ENCODE results near the gene PIP4K2C. TPM values are rescaled to one million over a fixed set of nuclear protein-coding genes. Genes with fewer than 3 reads are reported as not detected.

The PIP4K2C gene
- total RNA-seq, 2 donors from 2014 or later: 25.9 to 35.7 TPM

- Mint-ChIP-seq H3K27me3 (no peaks in the 10 kb centered on the region), H3K36me3 (peaks cover 13% of the 10 kb centered on the region), H3K9me3 (no peaks in the 10 kb centered on the region), H3K4me1 (ENCODE audit: low read depth in 2 of 2) (peaks cover 23 to 35% of the 10 kb centered on the region in 2 donors), H3K27ac (peak within 1 kb of the TSS; percentile 72 to 88), H3K4me3 (peak within 1 kb of the TSS; percentile 75)
- no peak for DNase-seq (ENCODE audit: low spot score)
- peak; percentile 62 to 71 for ATAC-seq
Observed at GRCh38 chr12:57604454-57604991, 13.5 kb downstream of the PIP4K2C start, which contains the start of gene DTX3. TSS of gene DTX3 (plus strand) at chr12:57604824. CDS start at chr12:57606518, 1,694 bp downstream.

- H3K27ac Mint-ChIP-seq: peak overlapping the region; percentile 72 to 88
- H3K4me3 Mint-ChIP-seq: peak overlapping the region; percentile 75
- H3K27me3 Mint-ChIP-seq: no peaks in the 10 kb centered on the region
- ATAC-seq (peak; percentile 26 to 31), DNase-seq (ENCODE audit: low spot score) (no peak)
- peaks cover 9% of the 10 kb centered on the region for H3K36me3 Mint-ChIP-seq
- H3K4me1 Mint-ChIP-seq (ENCODE audit: low read depth in 2 of 2): peaks cover 23 to 35% of the 10 kb centered on the region in 2 donors
- H3K9me3 Mint-ChIP-seq: no peaks in the 10 kb centered on the region
Observed at GRCh38 chr12:57604992-57605810, 14.2 kb downstream of the PIP4K2C start.

GRCh38 chr12:57605811-57606311 lies 14.9 kb downstream of the PIP4K2C start:
- H3K4me1 Mint-ChIP-seq (ENCODE audit: low read depth in 2 of 2): peaks cover 23 to 38% of the 10 kb centered on the region in 2 donors
- H3K9me3 Mint-ChIP-seq: no peaks in the 10 kb centered on the region
- no peaks in the 10 kb centered on the region for H3K27me3 Mint-ChIP-seq
- DNase-seq (ENCODE audit: low spot score): no peak
- peak overlapping the region; percentile 72 to 88 for H3K27ac Mint-ChIP-seq
- ATAC-seq: no peak
- H3K36me3 Mint-ChIP-seq: peaks cover 6% of the 10 kb centered on the region
- peak overlapping the region; percentile 75 for H3K4me3 Mint-ChIP-seq

- ATAC-seq (no peak), DNase-seq (ENCODE audit: low spot score) (no peak)
- H3K4me3 Mint-ChIP-seq: peak overlapping the region; percentile 75
- H3K27ac Mint-ChIP-seq: no peak overlapping the region
- H3K27me3 Mint-ChIP-seq: no peaks in the 10 kb centered on the region
- no peaks in the 10 kb centered on the region for H3K9me3 Mint-ChIP-seq
- H3K4me1 Mint-ChIP-seq (ENCODE audit: low read depth in 2 of 2): peaks cover 23 to 38% of the 10 kb centered on the region in 2 donors
- H3K36me3 Mint-ChIP-seq: peaks cover 6% of the 10 kb centered on the region
Observed at GRCh38 chr12:57606399-57606798, 15.4 kb downstream of the PIP4K2C start.

- peaks cover 23 to 34% of the 10 kb centered on the region in 2 donors for H3K4me1 Mint-ChIP-seq (ENCODE audit: low read depth in 2 of 2)
Observed at GRCh38 chr12:57606821-57607220, 15.8 kb downstream of the PIP4K2C start.

GRCh38 chr12:57607958-57608663 lies 17.1 kb downstream of the PIP4K2C start:
- DNase-seq (ENCODE audit: low spot score) (no peak), ATAC-seq (no peak)
- no peaks in the 10 kb centered on the region for H3K36me3 Mint-ChIP-seq
- H3K4me3 Mint-ChIP-seq: no peak overlapping the region
- H3K27me3 Mint-ChIP-seq: no peaks in the 10 kb centered on the region
- peaks cover 15 to 26% of the 10 kb centered on the region in 2 donors for H3K4me1 Mint-ChIP-seq (ENCODE audit: low read depth in 2 of 2)
- H3K27ac Mint-ChIP-seq: no peak overlapping the region
- no peaks in the 10 kb centered on the region for H3K9me3 Mint-ChIP-seq

More at GRCh38 chr12:57606821-57607220, 15.8 kb downstream of the PIP4K2C start:
- ATAC-seq (no peak), DNase-seq (ENCODE audit: low spot score) (no peak)
- H3K36me3 Mint-ChIP-seq: peaks cover 6% of the 10 kb centered on the region
- no peak overlapping the region for H3K27ac Mint-ChIP-seq
- H3K4me3 Mint-ChIP-seq: peak overlapping the region; percentile 75
- no peaks in the 10 kb centered on the region for H3K27me3 Mint-ChIP-seq
- no peaks in the 10 kb centered on the region for H3K9me3 Mint-ChIP-seq

- no peak overlapping the region for H3K4me3 Mint-ChIP-seq
- no peak for ATAC-seq
- H3K4me1 Mint-ChIP-seq (ENCODE audit: low read depth in 2 of 2): peaks cover 8 to 16% of the 10 kb centered on the region in 2 donors
- no peaks in the 10 kb centered on the region for H3K9me3 Mint-ChIP-seq
- H3K27me3 Mint-ChIP-seq: no peaks in the 10 kb centered on the region
- DNase-seq (ENCODE audit: low spot score): no peak
- H3K36me3 Mint-ChIP-seq: no peaks in the 10 kb centered on the region
- H3K27ac Mint-ChIP-seq: no peak overlapping the region
Observed at GRCh38 chr12:57609101-57609780, 18.2 kb downstream of the PIP4K2C start.

GRCh38 chr12:57609781-57610553 lies 19.0 kb downstream of the PIP4K2C start:
- Mint-ChIP-seq H3K36me3 (no peaks in the 10 kb centered on the region), H3K27ac (peak overlapping the region in 1 of 2 donors; percentile 54), H3K4me3 (peak overlapping the region; percentile 54), H3K27me3 (no peaks in the 10 kb centered on the region), H3K4me1 (ENCODE audit: low read depth in 2 of 2) (peaks cover 8 to 12% of the 10 kb centered on the region in 2 donors), H3K9me3 (no peaks in the 10 kb centered on the region)
- ATAC-seq (no peak), DNase-seq (ENCODE audit: low spot score) (no peak)

- Mint-ChIP-seq H3K36me3 (no peaks in the 10 kb centered on the region), H3K4me3 (peak overlapping the region; percentile 54), H3K4me1 (ENCODE audit: low read depth in 2 of 2) (peaks cover 3 to 5% of the 10 kb centered on the region in 2 donors), H3K9me3 (no peaks in the 10 kb centered on the region), H3K27me3 (no peaks in the 10 kb centered on the region), H3K27ac (peak overlapping the region in 1 of 2 donors; percentile 54)
- ATAC-seq (no peak), DNase-seq (ENCODE audit: low spot score) (no peak)
Observed at GRCh38 chr12:57610554-57611107, 19.6 kb downstream of the PIP4K2C start.

GRCh38 chr12:57611108-57611826 lies 20.3 kb downstream of the PIP4K2C start, which contains the start of gene ARHGEF25:
TSS of gene ARHGEF25 (plus strand) at chr12:57611435. CDS start at chr12:57611895, 460 bp downstream.
- DNase-seq (ENCODE audit: low spot score): no peak
- peak within 1 kb of the TSS in 1 of 2 donors; percentile 54 for H3K27ac Mint-ChIP-seq
- no peaks in the 10 kb centered on the region for H3K36me3 Mint-ChIP-seq
- no peaks in the 10 kb centered on the region for H3K9me3 Mint-ChIP-seq
- H3K27me3 Mint-ChIP-seq: no peaks in the 10 kb centered on the region
- peak within 1 kb of the TSS; percentile 54 for H3K4me3 Mint-ChIP-seq
- H3K4me1 Mint-ChIP-seq (ENCODE audit: low read depth in 2 of 2): peaks cover 0 to 3% of the 10 kb centered on the region in 2 donors
- ATAC-seq: peak; percentile 82 to 84

GRCh38 chr12:57611827-57612710 lies 21.1 kb downstream of the PIP4K2C start:
- Mint-ChIP-seq H3K4me1 (ENCODE audit: low read depth in 2 of 2) (peaks cover 0 to 3% of the 10 kb centered on the region in 2 donors), H3K9me3 (no peaks in the 10 kb centered on the region), H3K27me3 (no peaks in the 10 kb centered on the region), H3K4me3 (peak overlapping the region; percentile 36), H3K36me3 (no peaks in the 10 kb centered on the region), H3K27ac (no peak overlapping the region)
- DNase-seq (ENCODE audit: low spot score) (no peak), ATAC-seq (no peak)

All from natural killer cell treated with Interleukin-12 subunit alpha and Interleukin-12 subunit beta and Interleukin-15 and Interleukin-18, amount 100 ng/mL, for 72 hours (primary cell).